GM19452 (cell line): ENCODE data around the gene PRDM13.

ENCODE experiments used
- ATAC-seq: cut with Tn5 transposase; IDR thresholded peaks from one replicate; pipeline ENCODE4 v1.9.1; 2021; ENCODE audit not compliant: unreplicated experiment

PRDM13 gene

GRCh38 chr6:99603421-99604165 lies 3.0 kb upstream of the PRDM13 start:
- ATAC-seq, result no peak

GRCh38 chr6:99604166-99605073 lies 2.2 kb upstream of the PRDM13 start:
- ATAC-seq, result no peak

- ATAC-seq, result no peak
Measured at GRCh38 chr6:99605074-99605734, 1.4 kb upstream of the PRDM13 start.

- no peak for ATAC-seq
Measured at GRCh38 chr6:99605911-99606655, 550 bp upstream of the PRDM13 start.

GRCh38 chr6:99607416-99608036 lies 893 bp downstream of the PRDM13 start:
- no peak for ATAC-seq

GRCh38 chr6:99608059-99608885 lies 1.6 kb downstream of the PRDM13 start:
- no peak for ATAC-seq

- ATAC-seq, result no peak
Measured at GRCh38 chr6:99608886-99609482, 2.4 kb downstream of the PRDM13 start.

GRCh38 chr6:99609905-99610489 lies 3.4 kb downstream of the PRDM13 start:
- ATAC-seq, result no peak

- peak; percentile 49 for ATAC-seq
Measured at GRCh38 chr6:99611148-99611547, 4.5 kb downstream of the PRDM13 start.

- ATAC-seq, result peak; percentile 1
Measured at GRCh38 chr6:99612551-99613408, 6.1 kb downstream of the PRDM13 start.

- peak; percentile 61 for ATAC-seq
Measured at GRCh38 chr6:99613409-99613704, 6.7 kb downstream of the PRDM13 start.

GRCh38 chr6:99613705-99614429 lies 7.2 kb downstream of the PRDM13 start:
- ATAC-seq, result peak; percentile 59

- ATAC-seq, result peak; percentile 11
Measured at GRCh38 chr6:99614430-99615186, 8.0 kb downstream of the PRDM13 start.

- ATAC-seq, result no peak
Measured at GRCh38 chr6:99617131-99617530, 10.5 kb downstream of the PRDM13 start.

- no peak for ATAC-seq
Measured at GRCh38 chr6:99618649-99619408, 12.2 kb downstream of the PRDM13 start.

GRCh38 chr6:99619409-99619762 lies 12.8 kb downstream of the PRDM13 start:
- no peak for ATAC-seq
